ENCODE measurements around the gene PDE6A.
"Not testable (repeated sequence)": the region's sequence is repeated elsewhere in the genome, so short reads cannot be mapped to it uniquely, and the experiment has no call there.

PDE6A gene

GRCh38 chr5:149953436-149954121, 9.0 kb upstream of the PDE6A start:
- no peak for DNase-seq (ENCODE audit: low read depth in 2 of 2)

- no peak for DNase-seq (ENCODE audit: low read depth in 2 of 2)
Measured at GRCh38 chr5:149951138-149951749, 6.7 kb upstream of the PDE6A start.

- no peak for DNase-seq (ENCODE audit: low read depth in 2 of 2)
Measured at GRCh38 chr5:149948993-149949392, 4.4 kb upstream of the PDE6A start.

GRCh38 chr5:149946118-149946517, 1.5 kb upstream of the PDE6A start:
- no peak for DNase-seq (ENCODE audit: low read depth in 2 of 2)

- DNase-seq (ENCODE audit: low read depth in 2 of 2) = not testable (repeated sequence)
Measured at GRCh38 chr5:149943177-149943949, 1.2 kb downstream of the PDE6A start.

- not testable (repeated sequence) for DNase-seq (ENCODE audit: low read depth in 2 of 2)
Measured at GRCh38 chr5:149942741-149943169, 1.8 kb downstream of the PDE6A start.

GRCh38 chr5:149942199-149942598, 2.4 kb downstream of the PDE6A start:
- no peak for DNase-seq (ENCODE audit: low read depth in 2 of 2)

GRCh38 chr5:149941795-149942194, 2.8 kb downstream of the PDE6A start:
- DNase-seq (ENCODE audit: low read depth in 2 of 2) = no peak

- DNase-seq (ENCODE audit: low read depth in 2 of 2) = no peak
Measured at GRCh38 chr5:149940941-149941644, 3.5 kb downstream of the PDE6A start.

- no peak for DNase-seq (ENCODE audit: low read depth in 2 of 2)
Measured at GRCh38 chr5:149940077-149940574, 4.5 kb downstream of the PDE6A start.

GRCh38 chr5:149939546-149939945, 5.0 kb downstream of the PDE6A start:
- no peak for DNase-seq (ENCODE audit: low read depth in 2 of 2)

- no peak for DNase-seq (ENCODE audit: low read depth in 2 of 2)
Measured at GRCh38 chr5:149938791-149939358, 5.7 kb downstream of the PDE6A start.

GRCh38 chr5:149938279-149938678, 6.3 kb downstream of the PDE6A start:
- DNase-seq (ENCODE audit: low read depth in 2 of 2) = no peak

- DNase-seq (ENCODE audit: low read depth in 2 of 2) = no peak
Measured at GRCh38 chr5:149937610-149938009, 7.0 kb downstream of the PDE6A start.

GRCh38 chr5:149936700-149937091, 7.9 kb downstream of the PDE6A start:
- DNase-seq (ENCODE audit: low read depth in 2 of 2) = no peak

- no peak for DNase-seq (ENCODE audit: low read depth in 2 of 2)
Measured at GRCh38 chr5:149936044-149936699, 8.4 kb downstream of the PDE6A start.

GRCh38 chr5:149935431-149935901, 9.1 kb downstream of the PDE6A start:
- no peak for DNase-seq (ENCODE audit: low read depth in 2 of 2)

- DNase-seq (ENCODE audit: low read depth in 2 of 2) = no peak
Measured at GRCh38 chr5:149932445-149933350, 11.9 kb downstream of the PDE6A start.

- no peak for DNase-seq (ENCODE audit: low read depth in 2 of 2)
Measured at GRCh38 chr5:149931992-149932436, 12.6 kb downstream of the PDE6A start.
